CD14-positive monocyte (primary cell): ENCODE results near the gene MT1G. TPM values are rescaled to one million over a fixed set of nuclear protein-coding genes. Genes with fewer than 3 reads are reported as not detected.

Source experiments
- DNase-seq, 3 donors: peaks; one replicate each; pipeline ENCODE4 v3.0.0-alpha.2; 2011 to 2022
- H2AFZ ChIP-seq: 2 replicates; pipeline ENCODE4 v1.6.0; 2012; ENCODE audit warnings: mild to moderate bottlenecking, low read depth, low read length, inconsistent platforms; ENCODE audit not compliant: insufficient read depth, poor library complexity, severe bottlenecking
- H3K27ac ChIP-seq, 2 donors: 1 replicate in 1 of 2; 2 replicates in 1 of 2; pipeline ENCODE4 v1.5.1; 2012 to 2013; ENCODE audit warnings: low read length in 2 of 2, control low read depth in 1 of 2, inconsistent platforms in 1 of 2, low read depth in 1 of 2, mild to moderate bottlenecking in 1 of 2
- H3K27me3 ChIP-seq, 2 donors: one replicate each; pipeline versions ENCODE4 v1.6.0 to v1.6.1; 2011 to 2013; ENCODE audit warnings: low read length in 2 of 2; ENCODE audit not compliant: control insufficient read depth in 2 of 2, insufficient read depth in 2 of 2
- H3K36me3 ChIP-seq, 2 donors: replicated peaks in 1 of 2; 1 replicate in 1 of 2; 2 replicates in 1 of 2; pipeline versions ENCODE4 v1.5.1 to v1.6.1; 2012 to 2013; ENCODE audit warnings: low read length in 2 of 2, control low read depth in 1 of 2, inconsistent platforms in 1 of 2, mild to moderate bottlenecking in 1 of 2; ENCODE audit not compliant: insufficient read depth in 2 of 2, control insufficient read depth in 1 of 2
- H3K4me1 ChIP-seq, 2 donors: 1 replicate in 1 of 2; 2 replicates in 1 of 2; pipeline versions ENCODE4 v1.5.1 to v1.6.1; 2012 to 2013; ENCODE audit warnings: low read length in 2 of 2, control low read depth in 1 of 2, inconsistent platforms in 1 of 2, mild to moderate bottlenecking in 1 of 2, moderate library complexity in 1 of 2; ENCODE audit not compliant: insufficient read depth in 2 of 2, control insufficient read depth in 1 of 2
- H3K4me2 ChIP-seq: replicated peaks from 2 replicates; pipeline ENCODE3; 2012; ENCODE audit warnings: low read length, moderate library complexity, mild to moderate bottlenecking; ENCODE audit not compliant: poor library complexity, severe bottlenecking; ENCODE audit errors: extremely low read depth
- H3K4me3 ChIP-seq, 3 experiments: fragments of 200-600 bp in 1 of 3; sonication (generic) in 1 of 3; replicated peaks in 1 of 3; 1 replicate in 2 of 3; 2 replicates in 1 of 3; pipeline ENCODE4 v1.5.1; 2011 to 2013; ENCODE audit warnings: low read length in 3 of 3, mild to moderate bottlenecking in 3 of 3, control low read depth in 2 of 3, low read depth in 2 of 3, inconsistent platforms in 1 of 3, moderate library complexity in 1 of 3
- H3K79me2 ChIP-seq: 2 replicates; pipeline ENCODE4 v1.6.0; 2012; ENCODE audit warnings: mild to moderate bottlenecking, control low read depth, inconsistent platforms, low read length, moderate library complexity; ENCODE audit not compliant: insufficient read depth
- H3K9ac ChIP-seq: 2 replicates; pipeline ENCODE4 v1.6.0; 2017; ENCODE audit warnings: low read length, mild to moderate bottlenecking; ENCODE audit not compliant: insufficient read depth, poor library complexity, severe bottlenecking
- H3K9me3 ChIP-seq, 2 donors: replicated peaks in 1 of 2; 1 replicate in 1 of 2; 2 replicates in 1 of 2; pipeline versions ENCODE4 v1.5.1 to v1.6.1; 2012 to 2013; ENCODE audit warnings: low read length in 2 of 2, control low read depth in 1 of 2; ENCODE audit not compliant: control insufficient read depth in 1 of 2, insufficient read depth in 1 of 2
- H4K20me1 ChIP-seq: 2 replicates; pipeline ENCODE4 v1.6.0; 2012; ENCODE audit warnings: mild to moderate bottlenecking, low read length, control low read depth, moderate library complexity; ENCODE audit not compliant: insufficient read depth
- H3K27ac Mint-ChIP-seq, 7 donors: one replicate each; pipeline ENCODE4 v1.8.0; 2020; ENCODE audit warnings: mild to moderate bottlenecking in 7 of 7, mixed read lengths in 7 of 7, moderate library complexity in 6 of 7, inconsistent platforms in 2 of 7
- H3K27me3 Mint-ChIP-seq, 3 donors: one replicate each; pipeline ENCODE4 v1.8.0; 2021 to 2022; ENCODE audit warnings: low read depth in 3 of 3, mild to moderate bottlenecking in 3 of 3, mixed read lengths in 3 of 3, moderate library complexity in 3 of 3, inconsistent platforms in 1 of 3
- H3K36me3 Mint-ChIP-seq, 2 donors: one replicate each; pipeline ENCODE4 v1.8.0; 2020; ENCODE audit warnings: mixed read lengths in 2 of 2, inconsistent platforms in 1 of 2, mild to moderate bottlenecking in 1 of 2
- H3K4me1 Mint-ChIP-seq: one replicate; pipeline ENCODE4 v1.8.0; 2020; ENCODE audit warnings: mild to moderate bottlenecking, mixed read lengths
- H3K4me3 Mint-ChIP-seq, 2 donors: one replicate each; pipeline ENCODE4 v1.8.0; 2020; ENCODE audit warnings: mild to moderate bottlenecking in 2 of 2, mixed read lengths in 2 of 2, moderate library complexity in 1 of 2
- H3K9me3 Mint-ChIP-seq, 7 donors: one replicate each; pipeline ENCODE4 v1.8.0; 2020 to 2022; ENCODE audit warnings: mixed read lengths in 7 of 7, mild to moderate bottlenecking in 6 of 7, moderate library complexity in 6 of 7, inconsistent platforms in 2 of 7
- WGBS: methylation state at CpG from one replicate; pipeline ENCODE4 v1.1.5; 2013; ENCODE audit warnings: missing lambda C conversion rate; ENCODE audit not compliant: insufficient coverage; 5-methylcytosine and 5-hydroxymethylcytosine counted together
- intact Hi-C, 2 donors: fragments of 100-400 bp; cut with micrococcal nuclease; formaldehyde crosslinking; loops; one replicate each; pipeline versions ENCODE4 v1.15.0 to v1.15.1; 2023
- polyA plus RNA-seq, 3 donors: library from polyadenylated mRNA; depleted of rRNA in 1 of 3; unstranded in 2 of 3; stranded (reverse) in 1 of 3; fragments of 300-500 nt in 2 of 3; fragments of >200 nt in 1 of 3; fragmentation: Illumina TruSeq in 2 of 3; gene quantifications; 1 replicate in 2 of 3; 2 replicates in 1 of 3; pipeline ENCODE4 v1.2.3, GENCODE V29; 2012 to 2021
- TF ChIP-seq, protein P1 (sequence below): fragments of 200-600 bp; IDR thresholded peaks from one replicate; pipeline ENCODE4 v1.8.0; 2022; ENCODE audit warnings: antibody characterized with exemption, mild to moderate bottlenecking

MT1G gene
- polyA plus RNA-seq, 3 donors = 1.1 to 1.4 TPM; not detected in 1

DNA sequence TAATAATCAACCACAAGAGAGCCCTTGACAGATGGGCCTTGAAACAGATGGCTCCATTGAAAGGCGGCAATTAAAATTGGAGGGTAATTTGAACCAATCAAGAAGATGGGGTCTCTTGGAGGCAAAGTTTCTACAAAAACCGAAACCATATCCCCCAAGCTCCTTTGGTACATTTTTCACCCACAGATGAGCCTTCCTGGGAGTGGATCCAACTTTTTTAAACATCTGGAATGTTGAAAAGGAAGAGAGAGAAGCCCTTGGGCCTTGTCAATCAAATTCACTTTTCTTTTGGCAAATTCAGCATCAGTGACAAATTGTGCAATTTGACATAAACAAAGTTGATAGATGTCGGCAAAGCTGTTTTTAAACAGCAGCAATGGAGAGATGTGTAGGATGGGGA is 48.9 kb upstream of the MT1G start:
- peaks cover 3 to 10% (median 4%) of the 10 kb centered on the region in 3 donors for H3K27me3 Mint-ChIP-seq
- Histone ChIP-seq H3K4me1 (no peaks in the 10 kb centered on the region), H2AFZ (no peak overlapping the region), H3K9ac (no peak overlapping the region), H3K4me3 (no peak overlapping the region), H4K20me1 (no peaks in the 10 kb centered on the region), H3K79me2 (no peaks in the 10 kb centered on the region), H3K27me3 (peaks cover 0 to 4% of the 10 kb centered on the region in 2 donors), H3K36me3 (no peaks in the 10 kb centered on the region), H3K4me2 (no peak overlapping the region), H3K27ac (no peak overlapping the region), H3K9me3 (no peaks in the 10 kb centered on the region)
- H3K4me3 Mint-ChIP-seq = no peak overlapping the region
- no peaks in the 10 kb centered on the region for H3K9me3 Mint-ChIP-seq
- no peaks in the 10 kb centered on the region for H3K36me3 Mint-ChIP-seq
- H3K27ac Mint-ChIP-seq = no peak overlapping the region
- DNase-seq = no peak
- intact Hi-C loops = no loop called here
- no peaks in the 10 kb centered on the region for H3K4me1 Mint-ChIP-seq
- no CpG with 5 or more reads among the region's 3 CpGs for WGBS
- TF ChIP-seq, protein P1, sequence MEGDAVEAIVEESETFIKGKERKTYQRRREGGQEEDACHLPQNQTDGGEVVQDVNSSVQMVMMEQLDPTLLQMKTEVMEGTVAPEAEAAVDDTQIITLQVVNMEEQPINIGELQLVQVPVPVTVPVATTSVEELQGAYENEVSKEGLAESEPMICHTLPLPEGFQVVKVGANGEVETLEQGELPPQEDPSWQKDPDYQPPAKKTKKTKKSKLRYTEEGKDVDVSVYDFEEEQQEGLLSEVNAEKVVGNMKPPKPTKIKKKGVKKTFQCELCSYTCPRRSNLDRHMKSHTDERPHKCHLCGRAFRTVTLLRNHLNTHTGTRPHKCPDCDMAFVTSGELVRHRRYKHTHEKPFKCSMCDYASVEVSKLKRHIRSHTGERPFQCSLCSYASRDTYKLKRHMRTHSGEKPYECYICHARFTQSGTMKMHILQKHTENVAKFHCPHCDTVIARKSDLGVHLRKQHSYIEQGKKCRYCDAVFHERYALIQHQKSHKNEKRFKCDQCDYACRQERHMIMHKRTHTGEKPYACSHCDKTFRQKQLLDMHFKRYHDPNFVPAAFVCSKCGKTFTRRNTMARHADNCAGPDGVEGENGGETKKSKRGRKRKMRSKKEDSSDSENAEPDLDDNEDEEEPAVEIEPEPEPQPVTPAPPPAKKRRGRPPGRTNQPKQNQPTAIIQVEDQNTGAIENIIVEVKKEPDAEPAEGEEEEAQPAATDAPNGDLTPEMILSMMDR = no peak

DNA sequence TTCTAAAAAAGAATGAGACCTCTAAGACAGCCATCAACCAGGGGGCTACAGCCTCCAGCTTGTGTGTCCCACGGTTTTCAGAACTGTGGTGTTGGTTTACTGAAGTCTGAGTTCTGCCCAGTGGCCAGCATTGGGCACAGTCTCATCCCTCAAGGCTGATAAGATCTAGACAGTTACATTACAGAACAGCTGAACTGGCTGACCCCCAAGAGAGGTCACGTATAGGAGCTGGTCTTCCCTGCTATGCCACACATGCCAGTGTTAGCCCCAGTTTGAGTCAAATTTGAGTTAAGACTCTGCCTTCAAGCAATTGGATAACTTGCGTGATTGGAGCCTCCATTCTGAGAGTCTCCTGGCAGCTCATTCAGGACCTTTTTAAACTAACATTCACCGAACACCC is 47.3 kb upstream of the MT1G start:
- 76% methylated on average over 3 of the region's 4 CpGs for WGBS
- Histone ChIP-seq H3K4me3 (no peak overlapping the region), H3K27me3 (no peaks in the 10 kb centered on the region), H3K79me2 (no peaks in the 10 kb centered on the region), H3K4me2 (no peak overlapping the region), H3K4me1 (no peaks in the 10 kb centered on the region), H3K36me3 (no peaks in the 10 kb centered on the region), H4K20me1 (no peaks in the 10 kb centered on the region), H3K9me3 (no peaks in the 10 kb centered on the region), H3K9ac (no peak overlapping the region), H3K27ac (no peak overlapping the region), H2AFZ (no peak overlapping the region)
- H3K27me3 Mint-ChIP-seq = peaks cover 3 to 8% (median 8%) of the 10 kb centered on the region in 3 donors
- no peaks in the 10 kb centered on the region for H3K9me3 Mint-ChIP-seq
- H3K27ac Mint-ChIP-seq = no peak overlapping the region
- H3K36me3 Mint-ChIP-seq = no peaks in the 10 kb centered on the region
- intact Hi-C loops = no loop called here
- no peak overlapping the region for H3K4me3 Mint-ChIP-seq
- TF ChIP-seq, protein P1 = no peak
- no peaks in the 10 kb centered on the region for H3K4me1 Mint-ChIP-seq
- no peak for DNase-seq
